ENCODE data around the gene TLCD3A. TPM values are rescaled to one million over a fixed set of nuclear protein-coding genes. Genes with fewer than 3 reads are reported as not detected.

TLCD3A gene
- total and polyA plus RNA-seq, 2 donors (not counting 3 experiments of a cell fraction or from before 2014, with no cell fraction given) = 36.6 to 54.1 TPM

- FAIRE-seq = no peak
- DNase-seq (ENCODE audit: low read depth, low spot score) = no peak
- H3K9me3 ChIP-seq (replicated peaks; ENCODE audit: control insufficient read depth, insufficient read depth, low read length) = no peaks in the 10 kb centered on the region
- intact Hi-C loops (cut with micrococcal nuclease) (no loop called here), dilution Hi-C loops (cut with MboI; ENCODE audit: extremely low pct_ligation_motif_present, low sequenced_read_pairs) (loop anchor here (25.0 kb wide), 1 partner anchor 200 kb away; the partner anchor contains the start of genes NXN and TIMM22)
- H3K27ac ChIP-seq (ENCODE audit: insufficient read depth, low read depth, low read length) = no peak overlapping the region
- peaks cover 23% of the 10 kb centered on the region for H3K79me2 ChIP-seq (ENCODE audit: control insufficient read depth, insufficient read depth, low read length)
- H3K27me3 ChIP-seq (ENCODE audit: control insufficient read depth in 2 of 2, insufficient read depth in 2 of 2, low read length in 2 of 2) = no peaks in the 10 kb centered on the region
- no peak overlapping the region for H3K4me2 ChIP-seq (ENCODE audit: insufficient read depth, low read length)
- H3K4me1 ChIP-seq (ENCODE audit: control insufficient read depth, extremely low read depth, insufficient read depth, low read length) = peaks cover 12% of the 10 kb centered on the region
- no TSS peak for BruUV-seq (replicated peaks)
- peaks cover 14% of the 10 kb centered on the region in 2 experiments for H3K36me3 ChIP-seq (ENCODE audit: control insufficient read depth in 2 of 2, extremely low read depth in 1 of 2, insufficient read depth in 2 of 2, low read length in 2 of 2)
- TF ChIP-seq MAX (IDR thresholded peaks at IDR 0.05; ENCODE audit: insufficient read depth, insufficient read length) = no peak
- no peaks in the 10 kb centered on the region for H3K9me1 ChIP-seq (replicated peaks; ENCODE audit: control insufficient read depth, extremely low read depth, insufficient read depth, low read length)
- POLR2A ChIA-PET = interaction anchor here (0.6 to 0.7 kb wide), 2 partner anchors 115 to 195 kb away, joined by 4 to 7 read pairs; no protein-coding TSS in a partner anchor
- H3K4me3 ChIP-seq (replicated peaks in 1 of 3; ENCODE audit: insufficient read depth in 1 of 3, low read depth in 1 of 3, low read length in 3 of 3) = no peak overlapping the region
- H2AFZ ChIP-seq (ENCODE audit: low read depth, low read length) = no peak overlapping the region
- H4K20me1 ChIP-seq (replicated peaks; ENCODE audit: control insufficient read depth, extremely low read depth, insufficient read depth, low read length) = no peaks in the 10 kb centered on the region
- CTCF ChIA-PET = interaction anchor here (1.8 to 2.7 kb wide), 2 partner anchors 193 to 209 kb away, joined by 6 to 7 read pairs; partner anchors contain the start of gene TIMM22
- H3K9ac ChIP-seq (replicated peaks; ENCODE audit: extremely low read depth, insufficient read depth, low read length) = no peak overlapping the region
Observed at GRCh38 chr17:787641-788221, 55.3 kb downstream of the TLCD3A start.

DNA sequence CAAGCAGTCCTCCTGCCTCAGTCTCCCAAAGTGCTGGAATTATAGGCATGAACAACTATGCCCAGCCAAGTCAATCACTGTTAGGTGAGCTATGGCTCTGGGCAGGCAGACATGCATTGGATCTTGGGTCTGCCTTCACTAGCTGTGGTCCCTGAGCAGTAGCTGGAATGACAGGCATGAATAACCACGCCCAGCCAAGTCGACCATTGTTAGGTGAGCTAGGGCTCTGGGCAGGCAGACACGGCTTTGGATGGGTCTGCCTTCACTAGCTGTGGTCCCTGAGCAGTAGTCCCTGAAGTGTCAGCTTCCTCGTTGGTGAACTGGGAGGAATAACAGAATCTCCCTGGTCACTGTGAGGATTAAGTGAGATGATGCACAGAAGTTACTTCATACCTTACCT is 56.2 kb downstream of the TLCD3A start:
- no peaks in the 10 kb centered on the region for H3K9me1 ChIP-seq (replicated peaks; ENCODE audit: control insufficient read depth, extremely low read depth, insufficient read depth, low read length)
- H3K9ac ChIP-seq (replicated peaks; ENCODE audit: extremely low read depth, insufficient read depth, low read length) = no peak overlapping the region
- no TSS peak for BruUV-seq (replicated peaks)
- peaks cover 15% of the 10 kb centered on the region for H3K79me2 ChIP-seq (ENCODE audit: control insufficient read depth, insufficient read depth, low read length)
- intact Hi-C loops (cut with micrococcal nuclease) = no loop called here
- DNase-seq (ENCODE audit: low read depth, low spot score) (no peak), FAIRE-seq (no peak)
- TF ChIP-seq FOS (IDR thresholded peaks at IDR 0.05; ENCODE audit: borderline replicate concordance, insufficient read depth, low read length) (no peak), POLR2A (IDR thresholded peaks at IDR 0.05; ENCODE audit: low read depth, low read length) (no peak), MAX (IDR thresholded peaks at IDR 0.05; ENCODE audit: insufficient read depth, insufficient read length) (no peak), GATA2 (IDR thresholded peaks at IDR 0.05; ENCODE audit: insufficient read depth, insufficient read length, low read depth, low read length) (no peak), EZH2 (IDR thresholded peaks at IDR 0.05; ENCODE audit: borderline replicate concordance, low read depth, low read length, severe bottlenecking) (no peak), POLR2AphosphoS5 (IDR thresholded peaks at IDR 0.05; ENCODE audit: insufficient read depth, low read depth, low read length) (no peak), MYC (IDR thresholded peaks at IDR 0.05; ENCODE audit: low read depth, low read length) (no peak), JUN (IDR thresholded peaks at IDR 0.05; ENCODE audit: borderline replicate concordance, insufficient read depth, insufficient read length, low read depth) (no peak)
- TF ChIP-seq, protein P1, sequence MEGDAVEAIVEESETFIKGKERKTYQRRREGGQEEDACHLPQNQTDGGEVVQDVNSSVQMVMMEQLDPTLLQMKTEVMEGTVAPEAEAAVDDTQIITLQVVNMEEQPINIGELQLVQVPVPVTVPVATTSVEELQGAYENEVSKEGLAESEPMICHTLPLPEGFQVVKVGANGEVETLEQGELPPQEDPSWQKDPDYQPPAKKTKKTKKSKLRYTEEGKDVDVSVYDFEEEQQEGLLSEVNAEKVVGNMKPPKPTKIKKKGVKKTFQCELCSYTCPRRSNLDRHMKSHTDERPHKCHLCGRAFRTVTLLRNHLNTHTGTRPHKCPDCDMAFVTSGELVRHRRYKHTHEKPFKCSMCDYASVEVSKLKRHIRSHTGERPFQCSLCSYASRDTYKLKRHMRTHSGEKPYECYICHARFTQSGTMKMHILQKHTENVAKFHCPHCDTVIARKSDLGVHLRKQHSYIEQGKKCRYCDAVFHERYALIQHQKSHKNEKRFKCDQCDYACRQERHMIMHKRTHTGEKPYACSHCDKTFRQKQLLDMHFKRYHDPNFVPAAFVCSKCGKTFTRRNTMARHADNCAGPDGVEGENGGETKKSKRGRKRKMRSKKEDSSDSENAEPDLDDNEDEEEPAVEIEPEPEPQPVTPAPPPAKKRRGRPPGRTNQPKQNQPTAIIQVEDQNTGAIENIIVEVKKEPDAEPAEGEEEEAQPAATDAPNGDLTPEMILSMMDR (IDR thresholded peaks at IDR 0.05; ENCODE audit: extremely low read depth in 1 of 2, insufficient read depth in 1 of 2, low read depth in 1 of 2, low read length in 2 of 2) = no peak
- H3K4me1 ChIP-seq (ENCODE audit: control insufficient read depth, extremely low read depth, insufficient read depth, low read length) = peaks cover 5% of the 10 kb centered on the region
- H2AFZ ChIP-seq (ENCODE audit: low read depth, low read length) = no peak overlapping the region
- H3K4me2 ChIP-seq (ENCODE audit: insufficient read depth, low read length) = no peak overlapping the region
- no peak overlapping the region for H3K4me3 ChIP-seq (replicated peaks in 1 of 3; ENCODE audit: insufficient read depth in 1 of 3, low read depth in 1 of 3, low read length in 3 of 3)
- H3K36me3 ChIP-seq (ENCODE audit: control insufficient read depth in 2 of 2, extremely low read depth in 1 of 2, insufficient read depth in 2 of 2, low read length in 2 of 2) = peaks cover 15% of the 10 kb centered on the region in 2 experiments
- H4K20me1 ChIP-seq (replicated peaks; ENCODE audit: control insufficient read depth, extremely low read depth, insufficient read depth, low read length) = no peaks in the 10 kb centered on the region
- POLR2A ChIA-PET = interaction anchor here (0.6 to 0.7 kb wide), 2 partner anchors 114 to 121 kb away, joined by 5 to 7 read pairs; no protein-coding TSS in a partner anchor
- CTCF ChIA-PET = interaction anchor here (0.8 to 1.8 kb wide), 2 partner anchors 192 to 208 kb away, joined by 3 to 6 read pairs; partner anchors contain the start of gene TIMM22
- H3K27me3 ChIP-seq (ENCODE audit: control insufficient read depth in 2 of 2, insufficient read depth in 2 of 2, low read length in 2 of 2) = no peaks in the 10 kb centered on the region
- dilution Hi-C loops (cut with MboI; ENCODE audit: extremely low pct_ligation_motif_present, low sequenced_read_pairs) = loop anchor here (25.0 kb wide), 1 partner anchor 199 kb away; the partner anchor contains the start of genes NXN and TIMM22
- no peaks in the 10 kb centered on the region for H3K9me3 ChIP-seq (replicated peaks; ENCODE audit: control insufficient read depth, insufficient read depth, low read length)
- no peak overlapping the region for H3K27ac ChIP-seq (ENCODE audit: insufficient read depth, low read depth, low read length)

Data from endothelial cell of umbilical vein (primary cell).